Activated effector memory CD4-positive, alpha-beta T cell treated with Interleukin-2 at 50 U/mL for 16 hours (primary cell): ENCODE data around the gene ZNF467.

Experiments
- DNase-seq: peaks from one replicate; pipeline ENCODE4 v3.0.0-alpha.2; 2020

ZNF467 gene

GRCh38 chr7:149767068-149767467 lies 6.3 kb downstream of the ZNF467 start:
- DNase-seq: no peak

GRCh38 chr7:149766135-149766675 lies 7.2 kb downstream of the ZNF467 start:
- no peak for DNase-seq

- DNase-seq: no peak
Measured at GRCh38 chr7:149765399-149766121, 7.8 kb downstream of the ZNF467 start.

GRCh38 chr7:149764481-149765398 lies 8.6 kb downstream of the ZNF467 start:
- DNase-seq: no peak

- no peak for DNase-seq
Measured at GRCh38 chr7:149763563-149764240, 9.7 kb downstream of the ZNF467 start.

- DNase-seq: no peak
Measured at GRCh38 chr7:149762610-149763009, 10.8 kb downstream of the ZNF467 start.

- DNase-seq: no peak
Measured at GRCh38 chr7:149762089-149762488, 11.3 kb downstream of the ZNF467 start.

- DNase-seq: no peak
Measured at GRCh38 chr7:149761307-149761706, 12.1 kb downstream of the ZNF467 start.

GRCh38 chr7:149760538-149760937 lies 12.8 kb downstream of the ZNF467 start:
- no peak for DNase-seq

- DNase-seq: no peak
Measured at GRCh38 chr7:149759093-149759860, 14.1 kb downstream of the ZNF467 start.

GRCh38 chr7:149753375-149754233 lies 19.8 kb downstream of the ZNF467 start:
- DNase-seq: no peak

GRCh38 chr7:149752646-149753045 lies 20.7 kb downstream of the ZNF467 start:
- no peak for DNase-seq

GRCh38 chr7:149751043-149751775 lies 22.2 kb downstream of the ZNF467 start:
- no peak for DNase-seq

GRCh38 chr7:149750122-149750845 lies 23.1 kb downstream of the ZNF467 start:
- DNase-seq: no peak

GRCh38 chr7:149748076-149748874 lies 25.1 kb downstream of the ZNF467 start:
- DNase-seq: no peak

GRCh38 chr7:149743476-149744255 lies 29.7 kb downstream of the ZNF467 start:
- no peak for DNase-seq

- peak; percentile 34 for DNase-seq
Measured at GRCh38 chr7:149742075-149742701, 31.2 kb downstream of the ZNF467 start.

GRCh38 chr7:149741629-149742028 lies 31.8 kb downstream of the ZNF467 start:
- DNase-seq: no peak
